ENCODE results near the gene DYNC1I1.

The DYNC1I1 gene

DNA sequence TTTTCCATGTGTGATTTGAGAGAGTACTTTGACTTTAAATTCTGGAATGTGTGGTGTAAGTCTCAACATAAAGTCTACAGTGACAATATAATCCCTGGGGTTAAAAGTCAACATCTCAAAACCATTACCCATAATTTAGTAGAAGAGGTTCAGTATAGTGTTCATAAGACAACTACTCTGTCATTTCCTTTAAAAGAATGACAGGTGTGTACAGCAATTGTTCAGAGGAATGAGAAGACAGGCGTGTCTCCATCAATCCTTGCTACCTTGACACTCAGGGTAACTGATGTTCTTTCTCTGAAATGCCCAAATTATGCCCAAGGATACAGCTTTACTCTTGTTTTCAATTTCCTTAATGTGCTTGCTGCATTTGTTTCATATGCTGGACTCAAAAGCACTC, 256.4 kb downstream of the DYNC1I1 start:
- Histone ChIP-seq H3K79me2 (ENCODE audit: insufficient read depth, low read length) (no peaks in the 10 kb centered on the region), H3K4me3 (ENCODE audit: insufficient read depth, low read length, poor library complexity, severe bottlenecking) (no peak overlapping the region), H3K27ac (ENCODE audit: low read depth, low read length) (no peak overlapping the region), H3K9me3 (ENCODE audit: insufficient read depth, low read length) (no peaks in the 10 kb centered on the region), H3K9me2 (replicated peaks; ENCODE audit: insufficient read depth, low read length) (no peaks in the 10 kb centered on the region), H3K36me3 (ENCODE audit: low read length) (no peaks in the 10 kb centered on the region), H3K9ac (ENCODE audit: low read length) (no peak overlapping the region), H2AFZ (ENCODE audit: low read depth, low read length, severe bottlenecking) (no peak overlapping the region), H4K20me1 (ENCODE audit: low read depth, low read length) (no peaks in the 10 kb centered on the region), H3F3A (ENCODE audit: insufficient read depth) (no peaks in the 10 kb centered on the region), H3K4me2 (ENCODE audit: low read depth, low read length, poor library complexity, severe bottlenecking) (no peak overlapping the region), H3K27me3 (ENCODE audit: low read length) (no peaks in the 10 kb centered on the region)
- TF ChIP-seq EZH2phosphoT487 (conservative IDR thresholded peaks at IDR 0.05; ENCODE audit: low read length) = no peak

DNA sequence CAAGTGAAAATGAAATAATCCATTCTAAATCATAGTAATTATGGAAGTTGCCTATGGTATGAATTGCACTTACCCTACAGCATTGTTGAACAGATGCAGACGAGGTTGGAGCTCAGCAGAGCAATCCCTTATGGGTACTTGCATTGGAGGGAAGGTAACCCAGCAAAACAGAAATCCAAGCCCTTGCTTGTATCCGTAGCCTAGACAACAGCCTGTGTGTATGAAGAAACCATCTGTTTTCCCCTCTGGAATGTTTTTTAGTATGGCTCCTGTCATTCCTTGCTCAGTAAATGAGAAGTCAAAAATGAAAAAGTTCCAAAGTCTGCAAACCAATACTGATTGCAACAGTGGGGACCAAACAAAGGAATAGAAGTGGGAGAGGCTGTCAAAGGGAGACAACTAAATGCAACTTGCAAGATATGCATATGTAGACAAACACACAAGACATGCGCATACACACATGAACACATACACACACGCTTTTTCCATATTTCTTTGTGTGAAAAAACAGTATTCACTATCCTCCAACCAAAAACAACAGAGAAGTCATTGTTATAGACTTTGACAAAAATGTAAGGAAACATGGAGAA, 260.8 kb downstream of the DYNC1I1 start:
- Histone ChIP-seq H3K36me3 (ENCODE audit: low read length) (no peaks in the 10 kb centered on the region), H3K9ac (ENCODE audit: low read length) (no peak overlapping the region), H3F3A (ENCODE audit: insufficient read depth) (no peaks in the 10 kb centered on the region), H3K4me2 (ENCODE audit: low read depth, low read length, poor library complexity, severe bottlenecking) (no peak overlapping the region), H4K20me1 (ENCODE audit: low read depth, low read length) (no peaks in the 10 kb centered on the region), H2AFZ (ENCODE audit: low read depth, low read length, severe bottlenecking) (no peak overlapping the region), H3K9me3 (ENCODE audit: insufficient read depth, low read length) (no peaks in the 10 kb centered on the region), H3K27ac (ENCODE audit: low read depth, low read length) (no peak overlapping the region), H3K4me3 (ENCODE audit: insufficient read depth, low read length, poor library complexity, severe bottlenecking) (no peak overlapping the region), H3K9me2 (replicated peaks; ENCODE audit: insufficient read depth, low read length) (no peaks in the 10 kb centered on the region), H3K79me2 (ENCODE audit: insufficient read depth, low read length) (no peaks in the 10 kb centered on the region), H3K27me3 (ENCODE audit: low read length) (no peaks in the 10 kb centered on the region)
- TF ChIP-seq EZH2phosphoT487 (conservative IDR thresholded peaks at IDR 0.05; ENCODE audit: low read length) = no peak
- TF ChIP-seq, protein P1, sequence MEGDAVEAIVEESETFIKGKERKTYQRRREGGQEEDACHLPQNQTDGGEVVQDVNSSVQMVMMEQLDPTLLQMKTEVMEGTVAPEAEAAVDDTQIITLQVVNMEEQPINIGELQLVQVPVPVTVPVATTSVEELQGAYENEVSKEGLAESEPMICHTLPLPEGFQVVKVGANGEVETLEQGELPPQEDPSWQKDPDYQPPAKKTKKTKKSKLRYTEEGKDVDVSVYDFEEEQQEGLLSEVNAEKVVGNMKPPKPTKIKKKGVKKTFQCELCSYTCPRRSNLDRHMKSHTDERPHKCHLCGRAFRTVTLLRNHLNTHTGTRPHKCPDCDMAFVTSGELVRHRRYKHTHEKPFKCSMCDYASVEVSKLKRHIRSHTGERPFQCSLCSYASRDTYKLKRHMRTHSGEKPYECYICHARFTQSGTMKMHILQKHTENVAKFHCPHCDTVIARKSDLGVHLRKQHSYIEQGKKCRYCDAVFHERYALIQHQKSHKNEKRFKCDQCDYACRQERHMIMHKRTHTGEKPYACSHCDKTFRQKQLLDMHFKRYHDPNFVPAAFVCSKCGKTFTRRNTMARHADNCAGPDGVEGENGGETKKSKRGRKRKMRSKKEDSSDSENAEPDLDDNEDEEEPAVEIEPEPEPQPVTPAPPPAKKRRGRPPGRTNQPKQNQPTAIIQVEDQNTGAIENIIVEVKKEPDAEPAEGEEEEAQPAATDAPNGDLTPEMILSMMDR (IDR thresholded peaks at IDR 0.05; ENCODE audit: insufficient read depth, low read length, poor library complexity, severe bottlenecking) = no peak

DNA sequence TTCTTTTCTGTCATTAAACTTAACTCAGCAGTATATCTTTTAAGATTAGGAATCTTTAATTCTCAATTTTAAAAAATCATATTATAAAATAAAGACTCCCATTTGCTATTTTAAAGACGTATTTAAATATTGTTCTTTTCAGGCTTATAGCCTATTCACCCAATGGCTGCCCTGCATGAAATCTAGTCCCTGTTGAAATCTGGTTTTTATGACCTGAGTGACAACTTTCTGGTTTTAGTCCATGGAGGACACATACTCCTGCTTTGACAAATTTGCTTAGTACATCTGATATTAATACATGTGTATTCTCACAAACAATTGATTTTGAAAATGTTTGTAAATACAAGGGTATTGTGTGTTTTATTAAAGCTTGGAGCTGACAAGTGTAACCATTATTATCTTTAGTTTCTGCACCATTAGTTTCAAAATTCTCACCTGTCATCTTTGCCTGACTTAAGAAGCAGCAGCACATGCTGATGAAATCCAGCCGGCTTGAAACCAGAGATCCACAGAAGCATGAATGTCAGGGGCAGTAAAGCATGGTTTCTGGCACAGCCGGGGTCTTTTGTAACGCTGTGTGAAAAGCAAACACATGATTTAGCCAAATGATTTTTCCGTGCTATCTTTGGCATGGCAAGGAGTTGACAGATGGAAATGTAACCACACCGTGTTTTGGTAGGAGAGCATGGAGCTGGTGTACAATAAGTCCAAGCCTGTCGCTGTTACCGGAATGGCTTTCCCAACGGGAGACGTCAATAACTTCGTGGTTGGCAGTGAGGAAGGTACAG, 262.8 kb downstream of the DYNC1I1 start:
- H3K4me3 ChIP-seq (ENCODE audit: insufficient read depth, low read length, poor library complexity, severe bottlenecking) = no peak overlapping the region
- no peaks in the 10 kb centered on the region for H3K79me2 ChIP-seq (ENCODE audit: insufficient read depth, low read length)
- TF ChIP-seq, protein P1 (IDR thresholded peaks at IDR 0.05; ENCODE audit: insufficient read depth, low read length, poor library complexity, severe bottlenecking) = no peak
- TF ChIP-seq EZH2phosphoT487 (conservative IDR thresholded peaks at IDR 0.05; ENCODE audit: low read length) = no peak
- H3K9me3 ChIP-seq (ENCODE audit: insufficient read depth, low read length) = no peaks in the 10 kb centered on the region
- no peak overlapping the region for H2AFZ ChIP-seq (ENCODE audit: low read depth, low read length, severe bottlenecking)
- no peaks in the 10 kb centered on the region for H3K36me3 ChIP-seq (ENCODE audit: low read length)
- no peak overlapping the region for H3K9ac ChIP-seq (ENCODE audit: low read length)
- no peaks in the 10 kb centered on the region for H3F3A ChIP-seq (ENCODE audit: insufficient read depth)
- no peak overlapping the region for H3K4me2 ChIP-seq (ENCODE audit: low read depth, low read length, poor library complexity, severe bottlenecking)
- no peak overlapping the region for H3K27ac ChIP-seq (ENCODE audit: low read depth, low read length)
- H3K27me3 ChIP-seq (ENCODE audit: low read length) = no peaks in the 10 kb centered on the region
- H3K9me2 ChIP-seq (replicated peaks; ENCODE audit: insufficient read depth, low read length) = no peaks in the 10 kb centered on the region
- no peaks in the 10 kb centered on the region for H4K20me1 ChIP-seq (ENCODE audit: low read depth, low read length)

DNA sequence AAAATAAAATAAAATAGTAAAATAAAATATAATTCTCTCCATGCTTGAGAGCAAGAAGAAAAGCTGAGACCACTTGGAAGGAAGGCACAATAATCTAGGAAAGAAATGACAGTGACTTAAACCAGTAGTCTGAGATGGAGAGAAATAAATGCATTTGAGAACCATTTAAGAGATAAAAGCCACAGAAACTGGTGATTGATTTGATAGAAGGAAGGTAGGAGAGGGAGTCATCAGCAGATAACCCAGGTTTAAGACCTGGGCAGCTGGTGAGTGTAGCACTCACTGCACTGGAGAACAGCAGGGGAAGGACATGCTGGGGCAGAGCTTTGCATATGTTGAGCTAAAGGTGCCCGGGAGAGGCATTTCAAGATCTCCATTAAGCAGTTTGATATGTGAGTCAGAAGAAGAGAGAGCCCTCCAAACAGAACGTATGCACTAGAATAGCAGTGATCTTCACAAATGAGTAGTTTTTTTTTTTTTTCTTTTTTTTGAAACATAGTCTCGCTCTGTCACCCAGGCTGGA, 268.0 kb downstream of the DYNC1I1 start:
- H3K9me3 ChIP-seq (ENCODE audit: insufficient read depth, low read length) = no peaks in the 10 kb centered on the region

More for the DNA sequence above, 268.0 kb downstream of the DYNC1I1 start:
- TF ChIP-seq, protein P1 (IDR thresholded peaks at IDR 0.05; ENCODE audit: insufficient read depth, low read length, poor library complexity, severe bottlenecking) = no peak
- no peak for TF ChIP-seq EZH2phosphoT487 (conservative IDR thresholded peaks at IDR 0.05; ENCODE audit: low read length)
- H2AFZ ChIP-seq (ENCODE audit: low read depth, low read length, severe bottlenecking) = no peak overlapping the region
- no peak overlapping the region for H3K9ac ChIP-seq (ENCODE audit: low read length)
- H3K4me3 ChIP-seq (ENCODE audit: insufficient read depth, low read length, poor library complexity, severe bottlenecking) = no peak overlapping the region
- no peaks in the 10 kb centered on the region for H3K79me2 ChIP-seq (ENCODE audit: insufficient read depth, low read length)
- H3K27me3 ChIP-seq (ENCODE audit: low read length) = no peaks in the 10 kb centered on the region
- no peaks in the 10 kb centered on the region for H3K36me3 ChIP-seq (ENCODE audit: low read length)
- H3F3A ChIP-seq (ENCODE audit: insufficient read depth) = no peaks in the 10 kb centered on the region
- no peaks in the 10 kb centered on the region for H3K9me2 ChIP-seq (replicated peaks; ENCODE audit: insufficient read depth, low read length)
- H4K20me1 ChIP-seq (ENCODE audit: low read depth, low read length) = no peaks in the 10 kb centered on the region
- H3K4me2 ChIP-seq (ENCODE audit: low read depth, low read length, poor library complexity, severe bottlenecking) = no peak overlapping the region
- H3K27ac ChIP-seq (ENCODE audit: low read depth, low read length) = no peak overlapping the region
